Fibroblast of lung (primary cell): ENCODE results near the gene CCN5. TPM values are rescaled to one million over a fixed set of nuclear protein-coding genes. Genes with fewer than 3 reads are reported as not detected.

Experiments
- DNase-seq, 2 donors: peaks; one replicate each; pipeline versions ENCODE4 v3.0.0 to v3.0.0-alpha.2; 2010; ENCODE audit warnings: low read depth in 2 of 2
- H2AFZ ChIP-seq: 2 replicates; pipeline ENCODE4 v1.5.1; 2012; ENCODE audit warnings: low read length, control low read depth, inconsistent platforms
- H3K27ac ChIP-seq: 2 replicates; pipeline ENCODE4 v1.5.1; 2011; ENCODE audit warnings: low read length, control low read depth; ENCODE audit not compliant: insufficient read depth
- H3K27me3 ChIP-seq: 2 replicates; pipeline ENCODE4 v1.5.1; 2011; ENCODE audit warnings: mild to moderate bottlenecking, low read length; ENCODE audit not compliant: control insufficient read depth, insufficient read depth
- H3K36me3 ChIP-seq: 2 replicates; pipeline ENCODE4 v1.5.1; 2011; ENCODE audit warnings: low read length; ENCODE audit not compliant: control insufficient read depth, insufficient read depth
- H3K4me1 ChIP-seq: 2 replicates; pipeline ENCODE4 v1.5.1; 2011; ENCODE audit warnings: low read length; ENCODE audit not compliant: control insufficient read depth, insufficient read depth; ENCODE audit errors: extremely low read depth
- H3K4me2 ChIP-seq: 2 replicates; pipeline ENCODE4 v1.5.1; 2011; ENCODE audit warnings: low read length, control low read depth; ENCODE audit not compliant: insufficient read depth; ENCODE audit errors: extremely low read depth
- H3K4me3 ChIP-seq, 4 experiments: fragments of 200-600 bp in 1 of 4; sonication (generic) in 1 of 4; replicated peaks in 1 of 4; 2 replicates each; pipeline ENCODE4 v1.5.1; 2011 to 2016; ENCODE audit warnings: low read length in 4 of 4, low read depth in 3 of 4, mild to moderate bottlenecking in 3 of 4, control low read depth in 2 of 4, inconsistent platforms in 1 of 4, mixed read lengths in 1 of 4; ENCODE audit not compliant: insufficient read depth in 1 of 4; ENCODE audit errors: control extremely low read depth in 1 of 4
- H3K79me2 ChIP-seq: 2 replicates; pipeline ENCODE4 v1.5.1; 2012; ENCODE audit warnings: mild to moderate bottlenecking, low read length, inconsistent platforms; ENCODE audit not compliant: control insufficient read depth, insufficient read depth
- H3K9ac ChIP-seq: 2 replicates; pipeline ENCODE4 v1.5.1; 2011; ENCODE audit warnings: mild to moderate bottlenecking, low read length, control low read depth; ENCODE audit not compliant: insufficient read depth
- H3K9me3 ChIP-seq: 2 replicates; pipeline ENCODE4 v1.5.1; 2012; ENCODE audit warnings: low read depth, low read length; ENCODE audit not compliant: control insufficient read depth, insufficient read depth
- H4K20me1 ChIP-seq: 2 replicates; pipeline ENCODE4 v1.5.1; 2011; ENCODE audit warnings: low read length; ENCODE audit not compliant: control insufficient read depth, insufficient read depth; ENCODE audit errors: extremely low read depth
- CTCF ChIP-seq, 2 donors: IDR thresholded peaks in 1 of 2; conservative IDR thresholded peaks in 1 of 2; 1 replicate in 1 of 2; 2 replicates in 1 of 2; pipeline ENCODE4 v1.5.1; 2011 to 2012; ENCODE audit warnings: low read length in 2 of 2, control low read depth in 1 of 2, inconsistent platforms in 1 of 2, low read depth in 1 of 2, mild to moderate bottlenecking in 1 of 2
- polyA plus RNA-seq, 2 donors: library from polyadenylated mRNA; depleted of rRNA in 1 of 2; stranded (reverse) in 1 of 2; unstranded in 1 of 2; fragments of >200 nt; gene quantifications; 2 replicates each; pipeline ENCODE4 v1.2.1, GENCODE V29; 2011 to 2012; ENCODE audit warnings: missing spikeins in 1 of 2
- total RNA-seq: library from RNA; depleted of rRNA; stranded (reverse); fragments of >200 nt; gene quantifications from 2 replicates; pipeline ENCODE4 v1.2.1, GENCODE V29; 2014

CCN5 gene
- total and polyA plus RNA-seq, 2 donors (not counting 1 experiment from before 2014, with no cell fraction given), result 31.4 to 122 TPM

GRCh38 chr20:44776980-44777379 is 61.8 kb downstream of the CCN5 start:
- DNase-seq, result peak; percentile 23
- no peaks in the 10 kb centered on the region for H3K79me2 ChIP-seq
- no peaks in the 10 kb centered on the region for H3K36me3 ChIP-seq
- H3K4me3 ChIP-seq, result no peak overlapping the region
- no peaks in the 10 kb centered on the region for H4K20me1 ChIP-seq
- H3K9ac ChIP-seq, result no peak overlapping the region
- H3K4me1 ChIP-seq, result no peaks in the 10 kb centered on the region
- H2AFZ ChIP-seq, result no peak overlapping the region
- H3K27ac ChIP-seq, result no peak overlapping the region
- H3K27me3 ChIP-seq, result peaks cover 6% of the 10 kb centered on the region
- H3K4me2 ChIP-seq, result no peak overlapping the region
- no peak for TF ChIP-seq CTCF (conservative IDR thresholded peaks at IDR 0.05 in 1 of 2, IDR thresholded peaks at IDR 0.05 in 1 of 2; ENCODE audit: low read depth in 1 of 2, low read length in 2 of 2)
- H3K9me3 ChIP-seq, result no peaks in the 10 kb centered on the region

Other genes with a start within 250 kb of the CCN5 start
- 10.3 and 12.6 TPM in 2 replicates for gene TTPAL, start 239.5 kb upstream of the CCN5 start, total RNA-seq
- 11.9 and 12.3 TPM in 2 replicates for gene TTPAL, start 239.5 kb upstream of the CCN5 start, polyA plus RNA-seq
- gene SERINC3, start 193.3 kb upstream of the CCN5 start, total RNA-seq, result 107 and 120 TPM in 2 replicates
- gene SERINC3, start 193.3 kb upstream of the CCN5 start, polyA plus RNA-seq, result 194 and 238 TPM in 2 replicates
- gene PKIG, start 132.8 kb upstream of the CCN5 start, total RNA-seq, result 140 and 234 TPM in 2 replicates
- 132 and 192 TPM in 2 replicates for gene PKIG, start 132.8 kb upstream of the CCN5 start, polyA plus RNA-seq
- 5.4 and 6.9 TPM in 2 replicates for gene ADA, start 63.7 kb upstream of the CCN5 start, total RNA-seq
- 3.8 and 21.9 TPM in 2 replicates for gene ADA, start 63.7 kb upstream of the CCN5 start, polyA plus RNA-seq
- 1.8 and 4.1 TPM in 2 replicates for gene KCNK15, start 30.5 kb downstream of the CCN5 start, total RNA-seq
- 0.03 and 2.2 TPM in 2 replicates for gene KCNK15, start 30.5 kb downstream of the CCN5 start, polyA plus RNA-seq
- gene RIMS4, start 95.2 kb downstream of the CCN5 start, total RNA-seq, result under 0.01 TPM in 2 replicates
- 0.03 TPM in 1 of 2 replicates, not detected in the other for gene RIMS4, start 95.2 kb downstream of the CCN5 start, polyA plus RNA-seq
- 77.6 and 89.7 TPM in 2 replicates for gene YWHAB, start 170.3 kb downstream of the CCN5 start, total RNA-seq
- gene YWHAB, start 170.3 kb downstream of the CCN5 start, polyA plus RNA-seq, result 282 and 321 TPM in 2 replicates
- gene PABPC1L, start 194.7 kb downstream of the CCN5 start, total RNA-seq, result 6.7 and 11.9 TPM in 2 replicates
- gene PABPC1L, start 194.7 kb downstream of the CCN5 start, polyA plus RNA-seq, result 11.6 and 17.8 TPM in 2 replicates
- 10.5 and 15.5 TPM in 2 replicates for gene TOMM34, start 245.0 kb downstream of the CCN5 start, total RNA-seq
- gene TOMM34, start 245.0 kb downstream of the CCN5 start, polyA plus RNA-seq, result 25.6 and 58.7 TPM in 2 replicates